DND-41 (cell line): ENCODE data around the gene GRHL3.

Source experiments
- EZH2 ChIP-seq: IDR thresholded peaks from 3 replicates; pipeline ENCODE4 v1.6.1; 2012; ENCODE audit warnings: borderline replicate concordance, low read depth, mild to moderate bottlenecking, moderate library complexity, low read length, inconsistent platforms; ENCODE audit not compliant: severe bottlenecking
- TF ChIP-seq, protein P1 (sequence below): IDR thresholded peaks from 2 replicates; pipeline ENCODE4 v1.5.1; 2012; ENCODE audit warnings: borderline replicate concordance, low read length, moderate library complexity, mild to moderate bottlenecking; ENCODE audit not compliant: poor library complexity, severe bottlenecking; ENCODE audit errors: extremely low read depth

DNA sequence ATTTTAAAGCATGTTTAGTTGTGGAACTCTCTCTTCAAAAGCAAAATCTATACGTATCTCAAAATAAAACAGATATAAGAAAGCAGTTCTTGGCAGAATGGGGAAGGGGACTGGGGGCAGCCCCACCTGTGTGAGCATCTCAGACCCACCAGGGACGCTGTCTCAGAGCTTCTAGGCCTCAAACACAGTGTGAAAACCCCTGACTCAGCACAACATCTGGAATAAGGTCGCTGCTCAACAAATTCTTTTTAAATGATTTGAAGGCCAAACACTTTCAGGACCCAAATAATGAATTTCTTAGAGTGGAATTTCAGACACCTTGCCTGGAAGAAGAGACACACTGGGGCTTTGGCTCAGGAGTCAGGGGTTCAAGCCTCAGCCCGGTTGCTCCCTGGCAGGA, 27.1 kb upstream of the GRHL3 start:
- TF ChIP-seq, protein P1, sequence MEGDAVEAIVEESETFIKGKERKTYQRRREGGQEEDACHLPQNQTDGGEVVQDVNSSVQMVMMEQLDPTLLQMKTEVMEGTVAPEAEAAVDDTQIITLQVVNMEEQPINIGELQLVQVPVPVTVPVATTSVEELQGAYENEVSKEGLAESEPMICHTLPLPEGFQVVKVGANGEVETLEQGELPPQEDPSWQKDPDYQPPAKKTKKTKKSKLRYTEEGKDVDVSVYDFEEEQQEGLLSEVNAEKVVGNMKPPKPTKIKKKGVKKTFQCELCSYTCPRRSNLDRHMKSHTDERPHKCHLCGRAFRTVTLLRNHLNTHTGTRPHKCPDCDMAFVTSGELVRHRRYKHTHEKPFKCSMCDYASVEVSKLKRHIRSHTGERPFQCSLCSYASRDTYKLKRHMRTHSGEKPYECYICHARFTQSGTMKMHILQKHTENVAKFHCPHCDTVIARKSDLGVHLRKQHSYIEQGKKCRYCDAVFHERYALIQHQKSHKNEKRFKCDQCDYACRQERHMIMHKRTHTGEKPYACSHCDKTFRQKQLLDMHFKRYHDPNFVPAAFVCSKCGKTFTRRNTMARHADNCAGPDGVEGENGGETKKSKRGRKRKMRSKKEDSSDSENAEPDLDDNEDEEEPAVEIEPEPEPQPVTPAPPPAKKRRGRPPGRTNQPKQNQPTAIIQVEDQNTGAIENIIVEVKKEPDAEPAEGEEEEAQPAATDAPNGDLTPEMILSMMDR = no peak
- no peak for TF ChIP-seq EZH2
